ENCODE results near the gene SLC25A21.
A peak's percentile ranks its signal among the peaks of the same experiment; 100 is the strongest.

Gene SLC25A21

DNA sequence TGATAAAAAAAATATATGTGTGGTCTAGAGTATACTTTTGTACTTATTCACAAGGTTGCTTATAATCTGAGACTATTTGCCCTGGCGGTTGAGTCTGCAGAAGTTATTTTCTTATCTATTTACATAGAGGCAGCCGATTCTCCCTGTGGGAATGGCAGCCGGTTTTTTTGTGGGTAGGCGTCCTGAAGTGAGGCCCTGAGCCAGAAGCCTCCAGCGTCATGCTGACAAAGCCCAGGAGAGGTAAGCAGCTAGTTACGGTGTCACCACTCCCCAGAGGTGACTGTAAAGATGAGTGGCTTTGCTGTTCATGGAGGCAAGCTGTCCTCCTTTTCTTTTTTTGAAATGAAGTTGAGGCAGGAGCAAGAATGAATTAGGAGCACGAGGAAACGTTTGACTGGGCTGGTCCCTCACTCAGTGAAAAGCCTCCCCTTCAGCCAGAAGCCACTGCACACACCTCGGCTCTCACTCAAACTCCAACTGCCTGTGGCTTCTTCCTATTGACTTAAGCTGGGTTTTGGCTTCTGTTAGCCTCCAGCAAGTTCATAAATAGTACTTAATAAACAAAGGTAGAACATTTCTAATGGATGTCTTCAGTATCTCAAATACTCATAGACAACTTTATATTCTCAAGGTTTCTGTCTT lies 489.2 kb downstream of the SLC25A21 start:
- DNase-seq: no peak

DNA sequence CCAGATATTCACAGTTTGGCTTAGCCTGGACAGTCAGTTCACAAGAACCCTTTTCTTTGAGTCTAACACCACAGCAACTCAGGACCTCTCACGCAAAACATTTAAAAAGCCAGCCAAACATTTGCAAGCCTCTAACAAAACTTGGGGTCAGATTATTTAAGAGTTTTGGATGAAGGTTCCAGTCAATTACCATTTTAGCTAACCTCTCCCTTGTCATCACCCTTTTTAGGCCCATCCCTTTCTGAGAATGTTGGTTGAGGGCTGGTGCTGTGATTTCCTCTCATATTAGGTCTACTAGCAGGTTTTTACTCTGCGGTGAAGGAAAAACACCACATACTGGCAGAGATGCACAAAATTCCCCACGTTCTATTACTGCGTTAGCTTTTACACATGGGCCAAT lies 490.1 kb downstream of the SLC25A21 start:
- DNase-seq: no peak

DNA sequence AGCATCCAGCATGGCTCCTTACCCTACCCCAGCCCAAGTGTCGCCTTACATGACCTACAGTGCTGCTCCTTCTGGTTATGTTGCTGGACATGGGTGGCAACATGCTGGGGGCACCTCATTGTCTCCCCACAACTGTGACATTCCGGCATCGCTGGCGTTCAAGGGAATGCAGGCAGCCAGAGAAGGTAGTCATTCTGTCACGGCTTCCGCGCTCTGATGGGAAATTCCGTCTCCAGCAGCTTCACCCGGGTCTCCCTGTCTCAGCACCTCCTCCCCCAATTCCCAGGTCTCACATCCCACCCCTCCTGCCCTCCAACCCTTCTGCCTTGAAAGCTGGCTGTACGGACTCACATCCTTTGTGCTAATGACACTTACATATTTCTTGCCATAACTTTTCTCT lies 496.2 kb downstream of the SLC25A21 start:
- DNase-seq: no peak

DNA sequence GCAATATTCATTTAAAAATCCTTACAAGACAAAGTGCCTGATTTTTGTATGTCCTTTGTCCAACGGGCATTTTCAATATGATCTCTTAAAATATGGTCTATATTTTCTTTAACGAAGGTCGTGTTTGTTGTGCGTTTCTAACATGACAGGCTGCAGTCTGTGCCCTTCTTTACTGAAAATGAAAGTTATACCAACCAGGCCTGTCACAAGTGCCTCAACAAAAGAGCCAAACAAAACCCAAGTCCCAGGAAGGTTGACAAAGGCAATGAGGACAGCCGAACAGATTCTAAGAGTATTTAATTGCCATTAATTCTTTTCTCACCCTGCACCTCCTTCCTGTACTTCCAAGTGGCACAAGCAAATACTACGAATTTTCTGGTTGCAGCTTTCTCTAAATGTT lies 496.8 kb downstream of the SLC25A21 start:
- no peak for DNase-seq

DNA sequence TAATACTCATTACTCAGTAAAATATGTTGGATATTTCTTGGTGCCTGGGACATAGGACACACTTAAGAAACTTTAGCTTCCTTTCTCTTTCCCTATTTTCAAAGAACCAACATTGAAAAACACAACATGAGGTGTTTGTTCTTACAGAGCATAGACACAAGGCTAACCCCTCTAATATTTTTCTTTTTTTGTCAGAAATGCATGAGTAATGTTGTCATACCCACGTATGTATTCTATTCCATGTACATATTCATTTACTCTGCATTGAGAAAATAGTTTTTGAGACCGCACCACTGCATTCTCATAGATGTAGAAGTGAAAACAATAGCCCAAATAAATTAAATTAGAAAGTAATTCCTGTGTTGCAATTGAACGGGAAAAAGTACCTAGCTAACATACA lies 497.7 kb downstream of the SLC25A21 start:
- DNase-seq: no peak

DNA sequence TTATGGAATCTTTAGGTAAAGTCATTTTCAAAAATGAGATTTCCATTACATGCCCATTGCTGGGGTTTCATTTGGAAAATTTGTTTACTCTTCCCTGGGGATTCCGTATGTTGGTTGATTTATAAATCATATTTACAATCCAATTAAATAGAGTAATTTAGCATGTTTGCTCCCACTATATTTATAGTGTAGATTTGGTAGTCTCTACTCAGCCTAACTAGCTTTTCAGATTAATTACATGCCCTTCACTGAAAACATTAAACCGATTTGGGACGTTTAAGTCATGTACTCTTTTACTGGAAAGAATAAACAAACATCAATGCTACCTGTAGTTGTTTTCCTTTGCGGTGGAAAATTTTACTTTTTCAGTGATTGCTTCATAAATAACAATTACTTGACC lies 500.3 kb downstream of the SLC25A21 start:
- DNase-seq: no peak

DNA sequence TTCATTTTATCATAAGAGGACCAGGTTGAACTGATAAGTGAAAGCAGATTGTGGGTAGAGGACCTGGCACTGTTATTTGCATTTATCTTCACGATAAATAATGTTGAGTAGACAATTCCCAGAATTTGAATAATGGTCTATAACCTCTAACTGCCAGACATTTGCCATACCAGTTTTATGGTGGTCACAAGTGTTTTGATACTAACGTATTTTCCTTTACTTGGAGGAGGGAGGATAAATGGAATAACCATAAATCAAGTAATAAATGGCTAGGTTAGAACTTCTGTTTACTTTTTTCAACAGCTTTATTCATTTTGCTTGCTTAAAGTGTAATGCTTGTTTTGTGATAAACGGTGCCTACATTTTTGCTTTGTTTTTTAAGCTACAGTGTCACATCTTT lies 501.3 kb downstream of the SLC25A21 start:
- DNase-seq: no peak

DNA sequence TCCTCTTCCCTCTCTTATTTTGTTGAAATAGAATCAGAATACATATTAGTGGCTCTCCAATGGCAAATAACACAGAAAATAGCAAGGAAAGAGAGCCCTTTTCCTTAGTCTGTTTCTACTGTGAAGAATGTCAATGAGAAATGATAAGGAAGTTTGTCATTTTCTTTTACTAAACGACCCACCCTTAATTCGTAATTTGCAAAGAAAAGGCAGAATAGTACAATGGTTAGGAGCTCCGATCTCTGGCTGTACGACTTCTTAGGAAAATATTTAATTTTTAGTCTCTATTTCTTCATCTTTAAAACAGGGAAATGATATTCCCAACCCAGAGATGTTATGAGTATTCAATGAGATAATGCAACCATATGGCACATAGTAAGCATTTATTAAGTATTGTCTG lies 504.7 kb downstream of the SLC25A21 start:
- no peak for DNase-seq

DNA sequence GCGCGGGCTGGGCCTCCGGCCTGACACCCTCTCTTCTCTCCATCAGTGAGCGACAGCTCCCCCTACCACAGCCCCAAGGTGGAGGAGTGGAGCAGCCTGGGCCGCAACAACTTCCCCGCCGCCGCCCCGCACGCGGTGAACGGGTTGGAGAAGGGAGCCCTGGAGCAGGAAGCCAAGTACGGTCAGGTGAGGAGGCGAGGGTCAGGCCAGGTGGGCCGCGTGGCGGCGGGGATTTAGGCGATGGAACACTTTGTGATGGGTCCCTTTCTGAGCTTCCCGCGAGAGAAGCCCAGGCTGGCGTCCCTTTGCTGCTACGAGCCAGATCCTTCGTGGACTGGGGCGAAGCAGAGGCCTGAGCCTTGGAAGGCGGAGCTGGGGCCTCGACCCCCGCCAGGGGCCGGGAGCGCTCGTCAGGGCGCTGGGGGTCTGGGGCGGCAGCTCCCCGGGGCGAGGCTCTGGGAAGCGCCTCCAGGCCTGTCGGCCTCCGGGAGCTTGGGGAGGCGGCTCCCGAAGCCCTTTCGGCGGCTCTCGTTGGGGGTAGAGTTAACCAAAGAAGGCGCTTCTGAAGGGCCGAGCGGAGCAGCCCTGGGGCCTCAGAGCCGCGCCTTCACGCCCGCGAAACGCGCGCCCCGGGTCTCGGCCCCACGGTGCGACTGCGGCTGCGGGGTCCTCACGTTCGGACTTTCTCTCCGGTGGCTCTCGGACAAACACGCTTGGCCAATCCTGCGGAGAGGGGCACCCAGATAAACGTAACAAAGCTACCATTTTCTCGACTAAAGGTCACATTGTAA lies 505.8 kb downstream of the SLC25A21 start:
- DNase-seq: no peak

DNA sequence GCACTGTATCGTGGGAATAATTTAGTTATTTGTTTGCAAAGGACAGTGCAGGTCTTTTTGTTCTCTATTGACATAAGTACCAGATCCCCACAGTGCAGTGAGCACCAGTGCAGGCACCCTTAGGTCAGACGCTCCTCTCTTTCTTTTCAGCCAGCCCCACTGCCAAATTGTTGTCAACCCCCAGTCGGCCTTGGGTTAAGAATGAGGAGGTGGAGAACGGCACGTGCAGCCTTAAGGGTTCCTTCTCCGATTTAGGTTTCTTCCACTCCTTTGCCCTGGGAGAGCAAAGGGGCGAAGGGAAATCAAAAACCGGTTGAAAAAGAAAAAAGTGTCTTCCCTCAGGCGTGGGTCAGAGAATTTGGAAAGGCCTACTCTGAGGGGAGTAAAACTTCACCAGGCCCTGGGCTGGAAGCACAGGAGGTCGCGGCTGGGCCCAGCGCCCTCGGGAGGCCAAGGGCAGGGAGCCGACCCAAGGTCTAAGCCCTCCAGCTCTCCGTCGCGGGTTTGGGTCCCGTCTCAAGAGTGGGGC lies 506.5 kb downstream of the SLC25A21 start:
- DNase-seq: no peak

DNA sequence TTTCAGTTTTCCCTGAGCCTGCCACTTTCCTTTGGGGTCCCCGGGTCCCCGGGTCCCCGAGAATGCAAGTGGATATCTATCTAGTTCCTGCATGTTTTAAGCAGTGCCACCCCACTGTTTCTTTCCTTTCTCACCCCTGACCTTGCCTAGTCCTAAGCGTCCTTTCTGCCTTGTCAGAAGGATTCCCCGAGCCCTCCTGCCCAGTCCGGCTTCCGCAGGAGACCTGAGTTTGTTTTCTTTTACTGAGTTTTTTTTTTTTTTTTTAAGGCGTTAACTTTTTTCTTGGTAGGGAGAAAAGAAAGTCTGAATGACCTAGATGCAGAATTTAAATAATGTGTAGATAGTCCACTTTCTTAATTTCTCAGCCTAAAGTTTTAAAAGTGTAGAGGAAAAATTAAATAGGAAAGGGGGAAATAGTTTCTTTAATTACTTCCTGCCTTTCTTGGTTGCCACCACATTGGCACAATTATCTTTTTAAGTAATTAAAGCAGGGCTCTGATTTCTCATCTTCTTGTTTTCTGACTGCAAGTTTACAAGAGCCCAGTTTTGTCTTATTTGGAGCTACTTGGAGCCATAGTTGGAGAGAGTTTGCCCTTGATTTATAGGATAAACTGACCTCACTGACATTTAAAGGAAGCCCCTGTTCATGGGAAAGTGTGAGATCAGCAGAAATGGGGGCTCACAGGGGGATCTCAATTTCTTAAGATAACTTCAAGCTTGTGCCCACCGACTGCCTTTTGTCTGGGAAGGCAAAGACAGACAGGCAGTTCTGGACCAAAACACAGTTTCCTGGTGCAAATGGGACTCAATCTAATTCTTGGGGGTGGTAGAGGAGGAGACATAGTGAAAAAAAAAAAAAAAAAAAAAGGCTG lies 507.8 kb downstream of the SLC25A21 start:
- no peak for DNase-seq

DNA sequence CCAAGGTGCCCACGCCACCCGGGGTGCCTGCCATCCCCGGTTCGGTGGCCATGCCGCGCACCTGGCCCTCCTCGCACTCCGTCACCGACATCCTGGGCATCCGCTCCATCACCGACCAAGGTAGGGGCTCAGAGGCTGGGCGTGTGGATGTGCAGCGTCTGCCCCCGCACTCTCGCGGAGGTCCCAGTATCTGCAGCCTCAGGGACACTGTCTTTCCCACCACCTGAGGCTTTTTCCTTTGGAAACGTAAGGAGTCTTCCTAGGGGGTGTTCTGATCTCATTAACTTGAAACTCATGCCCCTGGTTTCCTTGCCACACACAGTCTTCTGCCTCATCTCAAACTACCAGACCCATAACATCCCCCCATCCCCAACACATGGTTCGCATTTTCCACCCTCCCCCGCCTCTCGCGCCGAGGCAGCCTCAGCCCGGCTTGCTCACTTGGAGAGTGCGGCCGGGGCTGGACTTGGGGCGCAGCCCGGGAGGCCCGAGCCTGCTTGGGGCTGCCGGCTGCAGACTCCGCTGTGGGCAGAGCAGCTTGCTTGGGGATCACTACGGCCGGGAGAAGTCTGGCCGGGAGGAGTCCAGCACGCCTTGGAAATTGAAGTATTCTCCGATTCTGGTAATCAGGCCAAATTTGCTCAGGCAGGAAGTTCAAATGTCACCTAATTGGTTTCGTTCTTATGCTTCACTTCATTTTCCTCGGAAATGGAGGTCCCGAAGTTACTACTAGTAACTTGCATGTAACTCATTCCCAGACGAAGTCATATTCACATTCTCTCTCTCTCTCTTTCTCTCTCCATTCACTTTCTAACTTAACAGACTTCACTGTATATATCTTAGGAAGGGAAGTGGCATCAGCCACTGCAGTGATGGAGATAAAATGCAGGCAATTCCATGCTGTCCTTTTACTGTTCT lies 508.7 kb downstream of the SLC25A21 start:
- DNase-seq: no peak

DNA sequence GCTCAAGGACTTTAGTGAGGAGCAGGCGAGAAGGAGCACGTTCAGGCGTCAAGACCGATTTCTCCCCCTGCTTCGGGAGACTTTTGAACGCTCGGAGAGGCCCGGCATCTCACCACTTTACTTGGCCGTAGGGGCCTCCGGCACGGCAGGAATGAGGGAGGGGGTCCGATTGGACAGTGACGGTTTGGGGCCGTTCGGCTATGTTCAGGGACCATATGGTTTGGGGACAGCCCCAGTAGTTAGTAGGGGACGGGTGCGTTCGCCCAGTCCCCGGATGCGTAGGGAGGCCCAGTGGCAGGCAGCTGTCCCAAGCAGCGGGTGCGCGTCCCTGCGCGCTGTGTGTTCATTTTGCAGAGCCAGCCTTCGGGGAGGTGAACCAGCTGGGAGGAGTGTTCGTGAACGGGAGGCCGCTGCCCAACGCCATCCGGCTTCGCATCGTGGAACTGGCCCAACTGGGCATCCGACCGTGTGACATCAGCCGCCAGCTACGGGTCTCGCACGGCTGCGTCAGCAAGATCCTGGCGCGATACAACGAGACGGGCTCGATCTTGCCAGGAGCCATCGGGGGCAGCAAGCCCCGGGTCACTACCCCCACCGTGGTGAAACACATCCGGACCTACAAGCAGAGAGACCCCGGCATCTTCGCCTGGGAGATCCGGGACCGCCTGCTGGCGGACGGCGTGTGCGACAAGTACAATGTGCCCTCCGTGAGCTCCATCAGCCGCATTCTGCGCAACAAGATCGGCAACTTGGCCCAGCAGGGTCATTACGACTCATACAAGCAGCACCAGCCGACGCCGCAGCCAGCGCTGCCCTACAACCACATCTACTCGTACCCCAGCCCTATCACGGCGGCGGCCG lies 509.6 kb downstream of the SLC25A21 start:
- no peak for DNase-seq

DNA sequence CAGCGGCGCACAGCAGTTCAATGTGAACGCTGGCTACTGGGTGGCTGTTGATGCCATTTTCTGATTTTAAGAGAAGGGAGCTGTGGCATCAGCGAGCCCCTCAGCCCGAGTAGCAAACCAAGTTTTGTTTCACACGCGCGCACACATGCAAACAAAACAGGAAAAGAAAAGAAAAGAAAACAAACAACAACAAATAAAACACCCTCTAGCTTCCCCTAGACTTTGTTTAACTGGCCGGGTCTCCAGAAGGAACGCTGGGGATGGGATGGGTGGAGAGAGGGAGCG lies 510.2 kb downstream of the SLC25A21 start:
- no peak for DNase-seq

DNA sequence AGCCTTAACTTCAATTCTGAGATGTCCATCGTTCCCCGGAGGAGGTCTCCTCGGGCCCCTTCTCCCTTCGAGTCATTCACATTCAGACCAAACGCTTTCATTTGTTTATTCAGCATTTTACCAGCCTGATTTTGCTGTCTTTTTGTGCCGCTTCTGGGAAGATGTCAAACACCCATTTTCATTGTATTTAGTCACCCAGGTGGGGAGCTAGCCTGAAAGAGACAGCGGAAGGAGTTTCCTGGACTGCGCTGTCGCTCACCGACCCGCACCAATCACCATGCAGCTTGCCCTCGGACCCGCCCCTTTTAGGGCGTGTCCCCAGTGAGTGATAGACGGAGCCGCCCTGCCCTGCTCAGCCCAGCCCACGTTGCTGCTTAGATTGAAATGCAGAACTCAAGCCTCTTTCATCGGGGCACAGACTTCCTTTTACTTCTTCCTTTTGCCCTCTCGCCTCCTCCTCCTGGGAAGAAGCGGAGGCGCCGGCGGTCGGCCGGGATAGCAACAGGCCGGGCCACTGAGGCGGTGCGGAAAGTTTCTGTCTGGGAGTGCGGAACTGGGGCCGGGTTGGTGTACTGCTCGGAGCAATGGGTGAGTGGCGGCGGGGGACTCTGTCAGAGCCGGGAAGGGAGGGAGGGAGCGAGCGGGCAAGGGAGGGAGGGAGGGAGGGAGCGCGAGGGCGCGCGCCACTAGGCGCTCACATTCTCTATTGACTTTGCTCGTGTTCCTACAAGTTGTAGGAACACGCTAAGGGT lies 510.7 kb downstream of the SLC25A21 start, which contains the start of gene PAX9:
Gene PAX9, plus strand, starts transcription at position 355 of the 752 bp plus-strand sequence. Its CDS starts 230 bp downstream, at position 585.
- DNase-seq: peak; percentile 68

DNA sequence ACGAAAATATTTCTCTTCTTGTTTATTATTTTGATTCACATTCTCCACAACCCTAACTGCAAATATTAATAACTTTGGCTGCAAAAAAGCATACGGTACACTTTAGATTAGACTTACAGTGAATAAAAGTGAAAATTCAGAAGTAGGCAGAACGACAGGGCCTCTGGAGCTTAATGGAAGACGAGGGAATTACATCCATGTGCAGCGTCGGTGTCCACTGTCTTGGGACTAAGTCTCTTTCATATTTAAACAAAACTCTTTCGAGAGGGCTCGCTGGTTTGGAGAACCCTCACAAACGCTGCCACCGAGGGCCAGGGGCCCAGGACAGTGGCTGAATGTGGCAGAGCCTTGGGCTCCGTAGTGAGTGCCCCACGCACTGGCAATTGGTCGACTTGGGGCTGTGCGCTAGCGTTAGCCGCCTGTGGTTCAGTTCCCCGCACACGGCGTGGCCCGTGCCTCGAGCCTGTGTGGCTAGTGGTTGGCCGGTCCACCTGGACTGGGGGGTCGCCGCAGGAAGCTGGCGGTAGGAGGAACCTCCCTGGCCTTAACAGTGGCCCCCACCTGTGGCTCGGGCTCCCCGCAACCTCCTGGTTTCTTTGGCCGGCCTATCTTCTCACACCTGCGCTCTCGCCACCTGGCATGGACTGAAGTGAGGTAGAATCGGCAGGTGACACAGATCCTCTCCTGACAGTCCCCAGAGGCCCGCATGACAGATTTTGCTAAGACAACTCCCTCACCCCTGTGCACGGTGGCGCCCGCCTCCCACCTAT lies 511.5 kb downstream of the SLC25A21 start:
- no peak for DNase-seq

DNA sequence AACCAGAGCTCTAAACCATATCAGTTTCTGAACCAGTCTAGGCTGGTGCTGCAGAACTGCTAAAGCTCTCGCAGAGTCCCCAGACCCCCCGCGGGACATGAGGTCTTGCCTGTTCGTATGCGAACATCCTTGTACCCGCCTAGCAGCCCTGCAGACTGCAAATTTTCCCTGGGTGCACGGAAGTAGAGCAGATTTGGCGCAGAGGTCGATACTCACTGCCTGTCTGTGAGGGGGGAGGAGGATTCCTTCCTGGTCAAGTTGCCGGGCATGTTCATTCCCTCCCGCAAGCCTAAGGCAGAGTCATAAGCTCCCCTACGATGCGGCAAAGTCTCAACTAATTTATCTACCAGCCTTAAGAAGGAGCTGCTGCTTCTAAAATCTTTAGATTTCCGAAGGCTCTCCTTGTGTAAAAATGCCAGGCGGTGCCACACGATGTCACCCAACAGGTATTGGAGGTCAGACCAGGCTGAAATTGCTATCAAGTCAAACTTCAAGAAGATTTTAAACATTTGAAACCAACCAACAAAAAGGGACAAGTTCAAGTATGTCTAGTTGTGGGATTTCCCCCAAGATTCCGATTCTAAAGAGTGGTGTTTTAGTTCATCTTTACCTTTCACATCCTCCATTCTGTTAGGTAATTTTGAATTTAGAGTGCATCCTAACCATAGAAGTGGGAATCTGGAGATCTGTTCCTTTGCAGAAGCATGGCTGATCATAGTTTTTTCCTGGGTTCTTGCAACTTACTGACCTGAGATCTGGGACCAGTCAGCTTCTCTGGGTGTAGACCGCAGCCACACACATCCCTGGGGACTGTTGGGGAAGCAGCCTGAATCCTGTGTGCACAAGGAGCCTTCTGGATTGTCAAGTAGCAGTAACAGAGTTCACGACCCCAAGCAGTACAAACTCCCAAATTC lies 512.3 kb downstream of the SLC25A21 start:
- no peak for DNase-seq

DNA sequence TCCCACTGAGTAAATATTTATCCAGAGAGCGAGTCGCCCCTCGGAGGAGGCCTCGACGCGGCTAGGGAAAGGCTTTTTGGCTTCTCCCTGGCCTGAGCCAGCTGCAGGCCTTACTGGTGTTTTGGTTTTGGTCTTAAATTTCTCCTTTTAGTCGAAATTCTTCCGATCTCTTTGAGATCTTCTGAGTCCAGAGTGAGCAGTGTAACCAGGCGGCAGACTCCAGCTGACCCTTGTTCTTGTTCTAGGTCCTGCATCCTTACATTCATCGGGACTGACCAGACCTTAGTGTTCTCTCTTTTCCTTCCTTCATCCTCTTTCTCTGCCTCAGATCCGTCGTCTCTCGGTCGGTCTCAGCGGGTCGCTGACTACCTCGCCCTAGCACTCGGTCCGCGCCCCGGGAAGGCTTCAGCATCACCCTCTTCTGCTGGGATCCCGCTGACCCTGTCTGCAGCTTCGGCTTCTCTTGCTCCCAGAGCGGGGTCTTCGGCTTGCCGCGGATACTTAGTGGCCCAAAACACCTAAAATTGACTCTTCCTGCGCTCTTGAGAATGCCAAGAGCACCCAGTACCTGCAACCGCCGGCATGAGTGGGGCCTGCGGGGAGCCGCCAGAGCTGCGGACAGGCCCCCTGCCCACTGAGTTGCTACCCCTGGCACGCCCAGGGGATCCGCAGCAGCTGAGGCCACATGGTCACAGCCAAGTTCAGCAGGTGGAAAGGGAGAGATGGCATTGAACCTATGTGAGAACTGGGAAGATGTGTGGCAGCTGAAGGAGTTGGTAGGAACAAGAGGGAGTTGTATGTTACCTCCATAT lies 513.2 kb downstream of the SLC25A21 start:
- DNase-seq: no peak
